ENCODE data around the gene GJA4.
"Not testable (repeated sequence)": the region's sequence is repeated elsewhere in the genome, so short reads cannot be mapped to it uniquely, and the experiment has no call there.

Gene GJA4

DNA sequence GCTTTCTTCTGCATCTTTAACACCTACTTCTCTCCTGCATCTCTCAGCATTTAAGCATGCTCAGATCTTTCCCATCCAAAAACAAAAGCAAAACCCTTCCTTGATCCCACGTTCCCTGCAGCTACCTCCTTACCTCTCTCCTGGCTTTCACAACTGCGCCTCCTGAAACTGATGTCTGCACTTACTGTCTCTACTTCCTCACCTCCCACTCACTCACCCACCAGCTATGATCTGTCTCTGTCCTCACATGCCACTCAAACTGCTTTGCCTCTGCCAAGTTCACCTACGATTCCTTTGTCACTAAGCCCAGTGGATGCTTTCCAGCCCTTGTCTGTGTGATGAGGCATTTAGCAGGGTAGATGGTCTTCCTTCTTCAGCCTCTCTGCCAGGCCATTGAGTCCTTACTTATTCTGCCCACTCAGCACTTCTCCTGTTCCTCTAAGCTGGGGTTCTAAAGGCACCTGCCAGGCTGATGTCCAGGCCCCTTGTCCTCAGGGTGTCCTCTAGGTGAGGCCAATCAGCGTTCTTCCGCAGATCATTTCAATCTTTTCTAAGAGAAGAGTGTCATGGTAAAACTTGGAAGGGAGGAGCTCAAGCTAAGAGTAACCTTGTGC, 21.8 kb upstream of the GJA4 start:
- no peak for DNase-seq

DNA sequence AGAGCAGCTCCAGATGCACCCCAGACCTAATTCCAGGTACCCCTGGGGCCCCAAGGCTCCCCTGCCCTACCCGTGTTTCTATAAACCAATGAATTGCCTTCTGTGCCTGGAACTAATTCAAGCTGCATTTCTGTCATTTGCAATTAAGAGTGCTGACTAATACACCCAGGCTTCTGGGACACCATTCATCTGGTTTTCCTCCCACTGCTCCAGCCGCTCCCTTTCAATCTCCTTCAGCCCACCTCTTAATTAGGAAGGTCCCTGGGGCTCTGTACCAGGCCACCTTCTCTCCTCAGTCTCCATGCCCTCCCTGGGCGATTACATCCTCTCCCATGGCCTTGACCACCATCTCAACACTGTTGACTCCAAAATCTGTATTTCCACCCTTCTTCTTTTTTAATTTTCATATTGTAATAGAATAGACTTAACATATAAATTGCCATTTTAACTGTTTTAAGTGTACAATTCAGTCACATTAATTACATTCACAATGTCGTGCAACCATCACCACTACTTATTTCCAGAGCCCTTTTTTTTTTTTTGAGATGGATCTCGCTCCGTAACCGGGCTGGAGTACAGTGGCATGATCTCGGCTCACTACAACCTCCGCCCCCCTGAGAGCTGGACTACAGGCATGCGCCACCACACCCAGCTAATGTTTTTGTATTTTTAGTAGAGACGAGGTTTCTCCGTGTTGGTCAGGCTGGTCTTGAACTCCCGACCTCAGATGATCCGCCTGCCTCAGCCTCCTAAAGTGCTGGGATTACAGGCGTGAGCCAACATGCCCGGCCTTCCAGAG, 21.0 kb upstream of the GJA4 start:
- DNase-seq = no peak

DNA sequence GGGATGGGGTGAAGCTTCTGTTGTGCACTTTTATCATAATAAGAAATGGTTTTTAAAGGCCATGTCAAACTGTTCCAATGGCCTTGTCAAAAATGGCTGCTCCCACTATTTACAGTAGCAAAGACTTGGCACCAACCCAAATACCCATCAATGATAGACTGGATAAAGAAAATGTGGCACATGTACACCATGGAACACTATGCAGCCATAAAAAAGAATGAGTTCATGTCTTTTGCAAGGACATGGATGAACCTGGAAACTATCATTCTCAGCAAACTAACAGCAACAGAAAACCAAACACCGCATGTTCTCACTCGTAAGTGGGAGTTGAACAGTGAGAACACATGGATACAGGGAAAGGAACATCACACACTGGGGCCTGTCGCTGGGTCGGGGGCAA, 19.7 kb upstream of the GJA4 start:
- DNase-seq = not testable (repeated sequence)

DNA sequence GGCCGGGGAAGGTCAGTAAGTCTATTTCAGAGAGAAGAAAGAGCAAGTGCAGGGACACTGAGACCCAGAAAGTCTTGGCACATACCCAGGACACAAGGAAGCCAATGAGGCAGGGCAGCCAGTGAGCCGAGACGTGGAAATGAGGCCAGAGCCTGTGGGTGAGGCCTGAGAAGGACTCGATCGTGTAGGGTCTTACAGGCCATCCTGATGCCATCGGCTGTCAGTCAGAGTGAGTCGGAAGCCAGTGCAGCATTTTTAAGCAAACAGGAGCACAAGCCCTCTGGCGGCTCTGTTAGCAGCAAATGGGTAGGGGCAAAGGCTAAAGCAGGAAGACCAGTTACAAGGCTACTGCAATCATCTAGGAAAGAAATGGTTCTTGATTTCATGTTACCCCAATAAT, 17.8 kb upstream of the GJA4 start:
- DNase-seq = no peak

DNA sequence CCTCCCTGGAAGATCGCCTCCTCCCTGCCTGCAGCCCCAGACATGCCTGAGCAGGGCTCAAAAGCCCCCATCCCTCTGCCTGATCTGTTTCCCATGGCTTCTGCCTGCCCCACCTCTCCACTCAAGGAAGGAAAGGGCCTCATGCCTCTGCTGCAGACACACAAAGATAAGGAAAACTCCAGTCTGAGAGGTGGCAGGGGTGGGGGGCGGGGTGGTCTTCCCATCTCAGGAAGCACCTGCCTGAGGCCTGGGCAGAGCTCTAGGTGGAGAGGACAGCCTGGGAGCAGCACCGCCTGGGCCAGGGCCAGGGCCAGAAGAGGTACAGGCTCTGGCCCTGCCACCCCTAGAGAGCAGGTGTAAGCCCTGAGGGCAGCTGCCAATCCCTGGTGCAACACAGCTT, 15.9 kb upstream of the GJA4 start:
- no peak for DNase-seq

DNA sequence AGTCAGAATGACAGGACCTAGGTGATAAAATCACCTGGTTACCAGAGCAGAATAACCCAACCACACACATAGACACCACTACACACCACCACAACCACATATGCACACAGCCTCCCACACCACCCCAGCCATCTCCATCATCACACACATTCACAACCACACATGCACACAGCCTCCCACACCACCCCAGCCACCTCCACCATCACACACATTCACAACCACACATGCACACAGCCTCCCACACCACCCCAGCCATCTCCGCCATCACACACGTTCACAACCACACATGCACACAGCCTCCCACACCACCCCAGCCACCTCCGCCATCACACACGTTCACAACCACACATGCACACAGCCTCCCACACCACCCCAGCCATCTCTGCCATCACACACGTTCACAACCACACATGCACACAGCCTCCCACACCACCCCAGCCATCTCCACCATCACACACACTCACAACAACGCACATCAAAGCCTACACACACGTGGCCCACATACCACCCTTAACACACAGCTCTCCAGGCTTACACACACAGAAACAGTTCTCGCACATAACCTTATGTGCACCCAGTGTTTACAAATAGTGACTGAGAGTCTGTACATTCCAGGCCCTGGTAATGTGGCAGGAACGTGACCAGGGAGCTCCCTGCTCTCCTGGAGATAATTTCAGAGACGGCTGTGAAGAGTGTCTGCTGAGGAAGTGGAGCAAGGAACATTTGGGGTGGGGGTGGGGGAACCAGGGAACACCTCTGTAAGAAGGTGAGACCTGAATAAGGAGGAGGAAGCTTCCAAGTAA, 15.1 kb upstream of the GJA4 start:
- DNase-seq = no peak

DNA sequence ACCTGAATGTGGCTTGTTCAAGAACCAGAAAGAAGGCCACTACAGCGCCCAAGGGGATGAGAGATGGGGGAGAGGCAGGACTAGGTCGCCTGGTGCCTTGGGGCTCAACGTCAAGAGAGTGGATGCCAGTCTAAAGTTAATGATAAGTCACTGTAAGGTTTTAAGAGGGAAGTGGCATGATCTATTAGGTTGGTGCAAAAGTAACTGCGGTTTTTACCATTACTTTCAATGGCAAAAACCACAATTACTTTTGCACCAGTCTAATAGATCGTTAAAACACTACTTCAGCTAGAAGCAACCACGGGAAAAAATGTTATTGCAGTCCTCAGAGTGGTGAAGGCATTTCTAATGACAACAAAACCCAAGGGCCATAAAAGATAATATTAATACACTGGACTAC, 14.4 kb upstream of the GJA4 start:
- no peak for DNase-seq

DNA sequence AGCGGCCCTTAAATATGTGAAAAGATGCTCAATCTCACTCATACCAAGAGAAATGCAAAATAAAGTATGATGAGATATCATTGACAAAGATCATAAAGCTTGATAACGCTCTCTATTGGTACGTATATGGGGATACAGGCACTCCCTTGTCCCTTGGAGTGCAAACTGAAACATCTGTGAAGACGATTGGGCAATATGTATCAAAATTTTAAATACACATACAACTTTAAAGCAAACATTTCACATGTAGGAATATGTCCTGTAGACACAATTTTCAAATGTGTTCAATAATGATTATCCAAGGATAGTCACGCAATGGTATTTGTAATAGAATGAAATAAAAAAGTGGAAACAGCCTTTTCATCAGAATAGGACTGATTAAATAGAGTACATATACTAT, 13.8 kb upstream of the GJA4 start:
- DNase-seq = no peak

DNA sequence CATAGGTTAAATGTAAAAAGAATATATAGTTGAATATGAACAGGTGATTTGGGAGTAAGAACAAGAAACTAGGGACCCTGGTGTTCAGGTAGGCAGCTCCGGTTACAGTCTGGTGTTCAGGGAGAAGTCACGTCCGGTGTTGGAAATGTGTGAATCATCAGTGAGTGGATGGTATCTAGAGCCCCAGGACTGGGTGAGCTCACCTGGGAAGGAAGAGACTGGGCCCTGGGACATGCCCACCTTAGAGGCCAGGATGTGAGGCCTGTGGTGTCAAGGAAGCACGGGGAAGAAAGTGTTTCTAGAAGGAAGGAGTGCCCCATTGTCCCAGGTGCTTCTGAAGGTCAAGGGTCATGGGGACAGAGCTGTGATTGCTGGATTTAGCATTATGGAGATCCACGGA, 13.3 kb upstream of the GJA4 start:
- DNase-seq = no peak

DNA sequence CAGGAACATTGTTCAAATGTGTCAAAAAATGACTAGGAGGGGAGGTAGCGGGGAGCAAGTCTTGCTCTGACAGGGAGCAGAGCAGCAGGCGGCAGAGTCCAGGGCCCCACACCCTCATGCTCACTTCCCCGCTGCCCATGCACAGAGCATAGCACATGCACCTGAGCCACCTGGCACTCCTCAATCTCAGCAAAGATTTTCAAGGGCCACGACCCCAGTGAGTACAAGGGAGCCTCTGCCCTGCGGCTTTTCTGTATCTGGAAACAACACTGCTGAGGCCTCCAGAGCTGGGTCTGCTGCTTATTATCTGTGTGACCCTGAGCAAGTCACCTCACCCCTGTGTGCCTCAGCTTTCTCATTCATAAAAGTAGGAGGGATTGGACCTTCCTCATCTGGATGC, 12.8 kb upstream of the GJA4 start:
- DNase-seq = no peak

DNA sequence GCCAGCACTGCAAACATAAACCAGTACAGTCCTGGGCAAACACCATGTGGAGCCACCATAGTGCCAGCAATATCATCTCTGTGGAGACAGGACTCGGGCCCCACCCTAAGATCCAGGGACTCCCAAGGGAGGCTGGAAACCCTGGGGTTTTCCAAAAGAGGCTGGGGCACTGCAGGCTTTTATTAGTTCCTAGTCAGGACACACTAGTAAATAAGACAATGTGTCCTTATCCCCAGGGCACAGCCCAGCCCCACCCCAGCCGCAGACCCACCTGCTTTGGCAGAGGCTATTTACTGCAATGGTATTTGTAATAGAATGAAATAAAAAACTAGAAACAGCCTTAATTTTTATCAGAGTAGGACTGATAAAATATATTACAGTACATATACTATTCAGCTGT, 12.3 kb upstream of the GJA4 start:
- no peak for DNase-seq

DNA sequence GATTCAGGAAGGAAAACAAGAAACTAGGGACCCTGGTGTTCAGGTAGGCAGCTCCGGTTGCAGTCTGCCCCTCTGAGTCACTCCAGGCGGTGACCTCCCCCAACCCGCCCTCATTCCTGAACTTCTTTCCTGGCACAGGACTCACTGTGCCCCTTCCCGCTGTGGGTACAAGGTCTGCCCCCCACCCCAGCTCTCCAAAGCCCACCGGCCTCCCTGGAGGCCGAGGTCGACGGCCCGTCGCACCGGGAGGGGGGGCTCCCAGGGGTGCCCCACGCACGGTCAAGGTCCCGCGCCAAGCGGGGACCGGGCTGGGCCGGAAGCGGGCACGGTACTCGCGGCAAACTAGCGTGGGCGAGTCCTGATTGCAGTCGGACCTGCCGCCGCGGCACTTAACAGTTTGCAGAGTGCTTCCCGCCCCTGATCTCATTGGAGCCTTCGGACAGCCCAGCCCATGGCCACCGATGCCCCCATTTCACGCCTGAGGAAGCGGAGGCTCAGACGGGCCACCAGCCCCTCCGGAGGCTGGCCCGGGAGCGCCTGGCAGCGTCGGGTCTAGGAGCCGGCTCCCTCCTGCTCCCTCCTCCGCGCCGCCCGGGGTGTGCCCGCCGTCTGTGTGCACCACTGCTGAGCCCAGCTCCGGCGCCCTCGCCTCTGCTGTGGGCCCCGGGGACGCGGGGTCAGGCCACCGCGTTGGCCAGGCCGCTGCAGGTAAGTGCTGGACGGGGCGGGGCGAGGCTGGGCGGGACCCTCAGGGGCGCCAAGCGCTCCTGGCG, 11.5 kb upstream of the GJA4 start, which contains the start of gene GJB3:
TSS of gene GJB3 (plus strand) at position 144 of the 773 bp plus-strand sequence. CDS start 3,549 bp downstream, outside the sequence.
- no peak for DNase-seq

DNA sequence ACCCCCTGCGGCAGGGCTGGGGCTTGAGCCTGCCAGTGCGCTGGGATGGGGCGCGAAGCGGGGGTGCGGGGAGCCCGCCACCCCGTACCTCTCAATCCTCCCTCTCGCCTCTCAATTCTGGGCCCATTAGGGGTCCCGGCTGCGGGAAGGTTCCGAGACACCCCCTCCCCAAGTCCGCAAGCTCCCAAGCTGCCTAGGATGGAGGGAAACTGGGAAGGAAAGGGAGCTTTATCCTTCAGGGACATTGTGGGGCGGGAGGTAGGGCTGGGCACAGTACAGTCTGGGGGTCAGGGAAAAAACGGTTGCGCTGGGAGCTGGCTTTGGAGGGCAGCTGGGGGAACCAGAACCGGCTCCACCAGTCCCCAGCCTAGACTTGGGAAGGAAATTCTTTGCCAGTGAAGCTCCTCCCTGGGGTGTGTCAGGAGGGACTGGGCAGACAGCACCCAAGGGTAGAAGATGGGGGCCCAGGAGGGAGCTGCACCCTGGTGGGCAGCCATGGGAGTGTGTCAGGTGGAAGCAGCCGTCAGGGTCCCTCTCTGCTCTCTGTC, 10.9 kb upstream of the GJA4 start:
- DNase-seq = no peak

DNA sequence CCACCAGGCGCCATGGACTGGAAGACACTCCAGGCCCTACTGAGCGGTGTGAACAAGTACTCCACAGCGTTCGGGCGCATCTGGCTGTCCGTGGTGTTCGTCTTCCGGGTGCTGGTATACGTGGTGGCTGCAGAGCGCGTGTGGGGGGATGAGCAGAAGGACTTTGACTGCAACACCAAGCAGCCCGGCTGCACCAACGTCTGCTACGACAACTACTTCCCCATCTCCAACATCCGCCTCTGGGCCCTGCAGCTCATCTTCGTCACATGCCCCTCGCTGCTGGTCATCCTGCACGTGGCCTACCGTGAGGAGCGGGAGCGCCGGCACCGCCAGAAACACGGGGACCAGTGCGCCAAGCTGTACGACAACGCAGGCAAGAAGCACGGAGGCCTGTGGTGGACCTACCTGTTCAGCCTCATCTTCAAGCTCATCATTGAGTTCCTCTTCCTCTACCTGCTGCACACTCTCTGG, 8.0 kb upstream of the GJA4 start:
- no peak for DNase-seq

DNA sequence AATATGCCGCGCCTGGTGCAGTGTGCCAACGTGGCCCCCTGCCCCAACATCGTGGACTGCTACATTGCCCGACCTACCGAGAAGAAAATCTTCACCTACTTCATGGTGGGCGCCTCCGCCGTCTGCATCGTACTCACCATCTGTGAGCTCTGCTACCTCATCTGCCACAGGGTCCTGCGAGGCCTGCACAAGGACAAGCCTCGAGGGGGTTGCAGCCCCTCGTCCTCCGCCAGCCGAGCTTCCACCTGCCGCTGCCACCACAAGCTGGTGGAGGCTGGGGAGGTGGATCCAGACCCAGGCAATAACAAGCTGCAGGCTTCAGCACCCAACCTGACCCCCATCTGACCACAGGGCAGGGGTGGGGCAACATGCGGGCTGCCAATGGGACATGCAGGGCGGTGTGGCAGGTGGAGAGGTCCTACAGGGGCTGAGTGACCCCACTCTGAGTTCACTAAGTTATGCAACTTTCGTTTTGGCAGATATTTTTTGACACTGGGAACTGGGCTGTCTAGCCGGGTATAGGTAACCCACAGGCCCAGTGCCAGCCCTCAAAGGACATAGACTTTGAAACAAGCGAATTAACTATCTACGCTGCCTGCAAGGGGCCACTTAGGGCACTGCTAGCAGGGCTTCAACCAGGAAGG, 7.4 kb upstream of the GJA4 start:
- DNase-seq = no peak

DNA sequence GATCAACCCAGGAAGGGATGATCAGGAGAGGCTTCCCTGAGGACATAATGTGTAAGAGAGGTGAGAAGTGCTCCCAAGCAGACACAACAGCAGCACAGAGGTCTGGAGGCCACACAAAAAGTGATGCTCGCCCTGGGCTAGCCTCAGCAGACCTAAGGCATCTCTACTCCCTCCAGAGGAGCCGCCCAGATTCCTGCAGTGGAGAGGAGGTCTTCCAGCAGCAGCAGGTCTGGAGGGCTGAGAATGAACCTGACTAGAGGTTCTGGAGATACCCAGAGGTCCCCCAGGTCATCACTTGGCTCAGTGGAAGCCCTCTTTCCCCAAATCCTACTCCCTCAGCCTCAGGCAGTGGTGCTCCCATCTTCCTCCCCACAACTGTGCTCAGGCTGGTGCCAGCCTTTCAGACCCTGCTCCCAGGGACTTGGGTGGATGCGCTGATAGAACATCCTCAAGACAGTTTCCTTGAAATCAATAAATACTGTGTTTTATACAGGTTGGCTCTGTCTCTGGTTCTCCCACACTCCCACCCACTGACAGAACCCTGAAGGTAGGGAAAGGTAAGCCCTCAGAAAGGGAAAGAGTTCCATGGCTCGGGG, 6.8 kb upstream of the GJA4 start:
- DNase-seq = no peak

DNA sequence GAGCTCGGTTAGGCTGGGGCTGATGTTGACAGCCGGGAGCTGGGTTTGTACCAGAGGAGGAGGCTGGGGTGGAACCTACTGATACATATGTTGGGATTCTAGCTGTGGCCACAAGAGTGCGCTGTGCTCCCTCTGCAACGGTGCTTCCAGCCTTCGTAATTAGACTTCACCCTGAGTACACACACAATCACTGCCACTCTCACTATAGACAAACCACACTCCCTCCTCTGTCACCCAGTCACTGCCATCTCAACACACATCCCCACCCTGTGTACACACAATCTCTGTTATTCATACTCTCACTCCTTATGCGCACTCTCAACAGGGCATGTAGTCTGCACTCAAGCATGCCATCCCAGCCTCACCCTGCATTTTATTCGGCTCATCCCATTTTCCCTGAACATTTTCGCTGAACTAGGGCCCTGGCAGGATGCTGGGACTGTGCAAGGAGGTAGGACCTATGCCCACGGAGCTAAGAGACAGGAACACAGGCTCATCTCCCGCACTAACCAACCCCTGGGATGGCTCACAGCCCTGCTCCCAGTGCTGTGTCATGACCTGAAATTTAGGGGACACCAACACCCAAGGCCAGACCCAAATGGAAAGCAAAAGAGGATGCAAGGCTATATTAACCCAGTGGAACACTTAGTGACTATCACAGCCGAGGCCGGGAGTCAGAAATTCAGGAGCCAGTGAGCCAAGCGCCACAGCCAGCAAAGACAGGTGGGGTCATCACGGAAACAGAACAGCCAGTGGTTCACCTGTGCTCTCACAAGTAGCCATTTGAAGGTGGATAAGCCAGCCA, 6.1 kb upstream of the GJA4 start:
- DNase-seq = peak; percentile 50

DNA sequence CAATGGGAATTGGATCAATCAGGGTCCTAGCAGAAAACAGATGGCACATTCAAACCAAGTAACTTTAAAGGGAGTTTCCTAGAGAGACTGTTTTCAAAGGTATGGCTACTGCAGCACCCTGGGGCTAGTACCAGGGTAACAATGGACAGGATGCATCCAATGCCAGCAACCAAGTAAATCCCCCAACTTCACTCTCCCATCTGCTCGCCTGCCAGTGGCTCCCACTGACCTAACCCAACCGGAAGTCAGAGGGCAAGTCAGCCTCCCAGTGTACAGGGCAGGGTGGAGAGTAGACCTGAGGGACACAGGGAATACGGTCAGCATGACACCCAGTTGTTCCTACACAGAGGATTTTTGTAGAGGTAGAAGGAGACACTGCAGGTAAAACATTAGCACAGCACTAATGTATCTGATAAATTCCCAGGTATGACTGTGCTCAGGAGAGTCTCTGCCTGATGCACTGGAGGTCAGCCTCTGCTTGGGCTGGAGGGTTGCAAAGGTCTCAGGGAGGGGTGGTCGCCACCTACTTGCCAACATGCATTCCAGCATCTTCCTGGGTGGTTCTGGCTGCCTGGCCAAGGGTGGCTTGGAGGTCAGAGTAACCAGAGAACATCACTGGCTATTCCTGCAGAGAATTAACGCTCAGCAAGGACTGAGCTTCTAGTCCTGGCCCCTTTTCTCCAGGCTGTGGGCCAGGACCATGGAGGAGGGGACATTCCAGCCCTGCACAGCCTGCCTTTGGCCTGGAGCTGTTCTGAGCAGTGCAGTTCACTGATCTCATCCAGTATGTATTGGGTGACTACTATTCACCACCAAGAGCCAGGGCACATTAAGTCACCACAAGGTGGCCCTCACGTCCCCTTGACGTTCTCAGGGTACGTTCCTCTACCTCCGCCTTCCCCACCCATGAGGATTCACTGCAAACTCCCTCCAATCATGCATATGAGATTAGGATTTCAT, 5.1 kb upstream of the GJA4 start:
- DNase-seq = no peak

DNA sequence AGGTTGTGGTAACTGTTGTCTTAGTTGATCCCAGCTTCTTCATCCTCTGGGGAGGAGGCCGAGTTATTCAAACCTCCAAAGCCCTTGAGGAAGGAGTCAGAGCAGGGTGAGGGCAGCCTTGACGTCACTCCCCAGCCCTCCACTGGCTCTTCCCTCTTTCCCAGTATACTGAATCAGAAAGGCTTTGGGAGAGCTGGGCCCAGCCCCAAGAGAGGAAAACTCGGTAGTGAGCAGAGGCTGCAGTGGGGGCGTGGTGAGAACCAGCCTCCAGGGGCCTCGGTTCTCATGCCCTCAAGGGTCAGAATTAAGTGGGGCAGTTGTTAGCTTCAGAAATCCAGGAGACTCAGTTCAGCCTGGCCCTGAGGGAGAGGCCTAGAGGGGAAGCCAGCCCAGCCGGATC, 1.8 kb upstream of the GJA4 start:
- no peak for DNase-seq

DNA sequence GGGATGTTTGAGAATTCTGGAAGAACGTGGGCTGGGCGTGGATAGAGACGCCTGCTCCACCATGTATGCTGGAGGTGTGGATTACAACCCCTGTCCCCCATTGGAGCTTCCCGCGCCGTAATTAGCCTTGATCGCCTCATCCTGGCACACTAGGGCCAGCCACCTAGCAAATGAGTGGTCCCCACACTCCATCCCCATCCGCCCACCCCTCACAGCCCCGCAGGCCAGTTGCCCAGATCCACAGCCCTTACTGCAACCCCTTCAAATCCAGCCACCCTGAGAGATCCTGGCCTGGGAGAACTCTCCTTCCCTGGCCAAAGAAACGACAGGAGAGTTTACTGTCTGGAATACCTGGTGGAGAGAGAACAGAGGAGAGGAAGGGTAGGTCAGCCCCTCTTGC, 375 bp upstream of the GJA4 start:
- DNase-seq = no peak

Data from NCI-H2081 treated with DMSO at 0.1 percent for 48 hours (cell line).